ENCODE measurements around the gene CYS1. TPM values are rescaled to one million over a fixed set of nuclear protein-coding genes. Genes with fewer than 3 reads are reported as not detected.
A peak's percentile ranks its signal among the peaks of the same experiment; 100 is the strongest.

CYS1 gene
- total and polyA plus RNA-seq, 2 of the 13 experiments (the other 11 are each of a cell fraction or from before 2014, with no cell fraction given), result 0.04 TPM; not detected in 1

- TF ChIP-seq, protein P1, sequence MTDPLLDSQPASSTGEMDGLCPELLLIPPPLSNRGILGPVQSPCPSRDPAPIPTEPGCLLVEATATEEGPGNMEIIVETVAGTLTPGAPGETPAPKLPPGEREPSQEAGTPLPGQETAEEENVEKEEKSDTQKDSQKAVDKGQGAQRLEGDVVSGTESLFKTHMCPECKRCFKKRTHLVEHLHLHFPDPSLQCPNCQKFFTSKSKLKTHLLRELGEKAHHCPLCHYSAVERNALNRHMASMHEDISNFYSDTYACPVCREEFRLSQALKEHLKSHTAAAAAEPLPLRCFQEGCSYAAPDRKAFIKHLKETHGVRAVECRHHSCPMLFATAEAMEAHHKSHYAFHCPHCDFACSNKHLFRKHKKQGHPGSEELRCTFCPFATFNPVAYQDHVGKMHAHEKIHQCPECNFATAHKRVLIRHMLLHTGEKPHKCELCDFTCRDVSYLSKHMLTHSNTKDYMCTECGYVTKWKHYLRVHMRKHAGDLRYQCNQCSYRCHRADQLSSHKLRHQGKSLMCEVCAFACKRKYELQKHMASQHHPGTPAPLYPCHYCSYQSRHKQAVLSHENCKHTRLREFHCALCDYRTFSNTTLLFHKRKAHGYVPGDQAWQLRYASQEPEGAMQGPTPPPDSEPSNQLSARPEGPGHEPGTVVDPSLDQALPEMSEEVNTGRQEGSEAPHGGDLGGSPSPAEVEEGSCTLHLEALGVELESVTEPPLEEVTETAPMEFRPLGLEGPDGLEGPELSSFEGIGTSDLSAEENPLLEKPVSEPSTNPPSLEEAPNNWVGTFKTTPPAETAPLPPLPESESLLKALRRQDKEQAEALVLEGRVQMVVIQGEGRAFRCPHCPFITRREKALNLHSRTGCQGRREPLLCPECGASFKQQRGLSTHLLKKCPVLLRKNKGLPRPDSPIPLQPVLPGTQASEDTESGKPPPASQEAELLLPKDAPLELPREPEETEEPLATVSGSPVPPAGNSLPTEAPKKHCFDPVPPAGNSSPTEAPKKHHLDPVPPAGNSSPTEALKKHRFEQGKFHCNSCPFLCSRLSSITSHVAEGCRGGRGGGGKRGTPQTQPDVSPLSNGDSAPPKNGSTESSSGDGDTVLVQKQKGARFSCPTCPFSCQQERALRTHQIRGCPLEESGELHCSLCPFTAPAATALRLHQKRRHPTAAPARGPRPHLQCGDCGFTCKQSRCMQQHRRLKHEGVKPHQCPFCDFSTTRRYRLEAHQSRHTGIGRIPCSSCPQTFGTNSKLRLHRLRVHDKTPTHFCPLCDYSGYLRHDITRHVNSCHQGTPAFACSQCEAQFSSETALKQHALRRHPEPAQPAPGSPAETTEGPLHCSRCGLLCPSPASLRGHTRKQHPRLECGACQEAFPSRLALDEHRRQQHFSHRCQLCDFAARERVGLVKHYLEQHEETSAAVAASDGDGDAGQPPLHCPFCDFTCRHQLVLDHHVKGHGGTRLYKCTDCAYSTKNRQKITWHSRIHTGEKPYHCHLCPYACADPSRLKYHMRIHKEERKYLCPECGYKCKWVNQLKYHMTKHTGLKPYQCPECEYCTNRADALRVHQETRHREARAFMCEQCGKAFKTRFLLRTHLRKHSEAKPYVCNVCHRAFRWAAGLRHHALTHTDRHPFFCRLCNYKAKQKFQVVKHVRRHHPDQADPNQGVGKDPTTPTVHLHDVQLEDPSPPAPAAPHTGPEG (CRISPR knock-in tag; IDR thresholded peaks at IDR 0.05), result no peak
- no peak for TF ChIP-seq WIZ (CRISPR knock-in tag; IDR thresholded peaks at IDR 0.05)
- no peak for TF ChIP-seq ZNF644 (CRISPR knock-in tag; IDR thresholded peaks at IDR 0.05; ENCODE audit: low read depth)
- TF ChIP-seq, protein P2, sequence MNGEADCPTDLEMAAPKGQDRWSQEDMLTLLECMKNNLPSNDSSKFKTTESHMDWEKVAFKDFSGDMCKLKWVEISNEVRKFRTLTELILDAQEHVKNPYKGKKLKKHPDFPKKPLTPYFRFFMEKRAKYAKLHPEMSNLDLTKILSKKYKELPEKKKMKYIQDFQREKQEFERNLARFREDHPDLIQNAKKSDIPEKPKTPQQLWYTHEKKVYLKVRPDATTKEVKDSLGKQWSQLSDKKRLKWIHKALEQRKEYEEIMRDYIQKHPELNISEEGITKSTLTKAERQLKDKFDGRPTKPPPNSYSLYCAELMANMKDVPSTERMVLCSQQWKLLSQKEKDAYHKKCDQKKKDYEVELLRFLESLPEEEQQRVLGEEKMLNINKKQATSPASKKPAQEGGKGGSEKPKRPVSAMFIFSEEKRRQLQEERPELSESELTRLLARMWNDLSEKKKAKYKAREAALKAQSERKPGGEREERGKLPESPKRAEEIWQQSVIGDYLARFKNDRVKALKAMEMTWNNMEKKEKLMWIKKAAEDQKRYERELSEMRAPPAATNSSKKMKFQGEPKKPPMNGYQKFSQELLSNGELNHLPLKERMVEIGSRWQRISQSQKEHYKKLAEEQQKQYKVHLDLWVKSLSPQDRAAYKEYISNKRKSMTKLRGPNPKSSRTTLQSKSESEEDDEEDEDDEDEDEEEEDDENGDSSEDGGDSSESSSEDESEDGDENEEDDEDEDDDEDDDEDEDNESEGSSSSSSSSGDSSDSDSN (CRISPR knock-in tag; IDR thresholded peaks at IDR 0.05), result no peak
- TF ChIP-seq DNMT1 (CRISPR knock-in tag; IDR thresholded peaks at IDR 0.05), result no peak
- no peak for TF ChIP-seq ZKSCAN5 (CRISPR knock-in tag; IDR thresholded peaks at IDR 0.05)
- TF ChIP-seq, protein P3, sequence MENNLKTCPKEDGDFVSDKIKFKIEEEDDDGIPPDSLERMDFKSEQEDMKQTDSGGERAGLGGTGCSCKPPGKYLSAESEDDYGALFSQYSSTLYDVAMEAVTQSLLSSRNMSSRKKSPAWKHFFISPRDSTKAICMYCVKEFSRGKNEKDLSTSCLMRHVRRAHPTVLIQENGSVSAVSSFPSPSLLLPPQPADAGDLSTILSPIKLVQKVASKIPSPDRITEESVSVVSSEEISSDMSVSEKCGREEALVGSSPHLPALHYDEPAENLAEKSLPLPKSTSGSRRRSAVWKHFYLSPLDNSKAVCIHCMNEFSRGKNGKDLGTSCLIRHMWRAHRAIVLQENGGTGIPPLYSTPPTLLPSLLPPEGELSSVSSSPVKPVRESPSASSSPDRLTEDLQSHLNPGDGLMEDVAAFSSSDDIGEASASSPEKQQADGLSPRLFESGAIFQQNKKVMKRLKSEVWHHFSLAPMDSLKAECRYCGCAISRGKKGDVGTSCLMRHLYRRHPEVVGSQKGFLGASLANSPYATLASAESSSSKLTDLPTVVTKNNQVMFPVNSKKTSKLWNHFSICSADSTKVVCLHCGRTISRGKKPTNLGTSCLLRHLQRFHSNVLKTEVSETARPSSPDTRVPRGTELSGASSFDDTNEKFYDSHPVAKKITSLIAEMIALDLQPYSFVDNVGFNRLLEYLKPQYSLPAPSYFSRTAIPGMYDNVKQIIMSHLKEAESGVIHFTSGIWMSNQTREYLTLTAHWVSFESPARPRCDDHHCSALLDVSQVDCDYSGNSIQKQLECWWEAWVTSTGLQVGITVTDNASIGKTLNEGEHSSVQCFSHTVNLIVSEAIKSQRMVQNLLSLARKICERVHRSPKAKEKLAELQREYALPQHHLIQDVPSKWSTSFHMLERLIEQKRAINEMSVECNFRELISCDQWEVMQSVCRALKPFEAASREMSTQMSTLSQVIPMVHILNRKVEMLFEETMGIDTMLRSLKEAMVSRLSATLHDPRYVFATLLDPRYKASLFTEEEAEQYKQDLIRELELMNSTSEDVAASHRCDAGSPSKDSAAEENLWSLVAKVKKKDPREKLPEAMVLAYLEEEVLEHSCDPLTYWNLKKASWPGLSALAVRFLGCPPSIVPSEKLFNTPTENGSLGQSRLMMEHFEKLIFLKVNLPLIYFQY (CRISPR knock-in tag; IDR thresholded peaks at IDR 0.05; ENCODE audit: borderline replicate concordance), result no peak
- no peak for TF ChIP-seq NR3C1 (CRISPR knock-in tag; IDR thresholded peaks at IDR 0.05)
- no peak for TF ChIP-seq ZNF709 (CRISPR knock-in tag; IDR thresholded peaks at IDR 0.05)
- TF ChIP-seq, protein P4, sequence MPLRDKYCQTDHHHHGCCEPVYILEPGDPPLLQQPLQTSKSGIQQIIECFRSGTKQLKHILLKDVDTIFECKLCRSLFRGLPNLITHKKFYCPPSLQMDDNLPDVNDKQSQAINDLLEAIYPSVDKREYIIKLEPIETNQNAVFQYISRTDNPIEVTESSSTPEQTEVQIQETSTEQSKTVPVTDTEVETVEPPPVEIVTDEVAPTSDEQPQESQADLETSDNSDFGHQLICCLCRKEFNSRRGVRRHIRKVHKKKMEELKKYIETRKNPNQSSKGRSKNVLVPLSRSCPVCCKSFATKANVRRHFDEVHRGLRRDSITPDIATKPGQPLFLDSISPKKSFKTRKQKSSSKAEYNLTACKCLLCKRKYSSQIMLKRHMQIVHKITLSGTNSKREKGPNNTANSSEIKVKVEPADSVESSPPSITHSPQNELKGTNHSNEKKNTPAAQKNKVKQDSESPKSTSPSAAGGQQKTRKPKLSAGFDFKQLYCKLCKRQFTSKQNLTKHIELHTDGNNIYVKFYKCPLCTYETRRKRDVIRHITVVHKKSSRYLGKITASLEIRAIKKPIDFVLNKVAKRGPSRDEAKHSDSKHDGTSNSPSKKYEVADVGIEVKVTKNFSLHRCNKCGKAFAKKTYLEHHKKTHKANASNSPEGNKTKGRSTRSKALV (CRISPR knock-in tag; IDR thresholded peaks at IDR 0.05), result no peak
- TF ChIP-seq SMYD3 (CRISPR knock-in tag; IDR thresholded peaks at IDR 0.05), result no peak
- no peak for TF ChIP-seq PATZ1 (CRISPR knock-in tag; IDR thresholded peaks at IDR 0.05)
- TF ChIP-seq PHF21A (CRISPR knock-in tag; IDR thresholded peaks at IDR 0.05), result peak; percentile 23; the same call in 1 of the 2 replicates
These were observed 49.9 kb downstream of the CYS1 start (continued) for GRCh38 chr2:10030311-10030736.

All from HepG2 (cell line).